Lower leg skin (tissue), 4 donors: ENCODE data around the gene MID1. TPM values are rescaled to one million over a fixed set of nuclear protein-coding genes. Genes with fewer than 3 reads are reported as not detected.
A peak's percentile ranks its signal among the peaks of the same experiment; 100 is the strongest.

Source experiments
- DNase-seq, 2 donors: peaks; one replicate each; pipeline ENCODE4 v3.0.0-alpha.2; 2019; ENCODE audit warnings: low spot score in 2 of 2
- H3K4me3 ChIP-seq: fragments of 200-600 bp; sonication (generic); 2 replicates; pipeline ENCODE4 v1.5.1; 2017; ENCODE audit warnings: mild to moderate bottlenecking, low read depth; ENCODE audit not compliant: poor library complexity, severe bottlenecking
- CTCF ChIP-seq, 3 donors: fragments of 450-650 bp; IDR thresholded peaks; one replicate each; pipeline ENCODE4 v1.5.1; 2016; ENCODE audit warnings: antibody characterized with exemption in 3 of 3, mild to moderate bottlenecking in 3 of 3, moderate library complexity in 2 of 3
- POLR2A ChIP-seq, 2 donors: fragments of 450-650 bp; IDR thresholded peaks; one replicate each; pipeline ENCODE4 v1.6.1; 2016 to 2017; ENCODE audit warnings: antibody characterized with exemption in 2 of 2, mild to moderate bottlenecking in 1 of 2, moderate library complexity in 1 of 2
- WGBS, 2 donors: methylation state at CpG; one replicate each; pipeline ENCODE4 v1.1.5; 2018; 5-methylcytosine and 5-hydroxymethylcytosine counted together
- intact Hi-C: fragments of 100-400 bp; cut with DNase I; formaldehyde crosslinking; loops from one replicate; pipeline ENCODE4 v1.15.0; 2023; ENCODE audit warnings: low total_unique reads
- total RNA-seq, 4 donors: library from RNA; depleted of rRNA; stranded (reverse); fragments of >200 nt; gene quantifications; one replicate each; pipeline ENCODE4 v1.1.0, GENCODE V29; 2016

Gene MID1
- total RNA-seq = 1 to 10 TPM; 2.7 to 7.2 (median 3.9) TPM

GRCh38 chrX:10620121-10620699 lies at the start of gene MID1:
MID1 (minus strand) TSS chrX:10620585; CDS start chrX:10567547, 53,038 bp downstream.
- intact Hi-C loops = no loop called here
- WGBS, 2 donors = 0 to 28% methylated on average over 25 to 46 of the region's 46 CpGs
- TF ChIP-seq CTCF (IDR thresholded peaks at IDR 0.05) = no peak
- no peak for TF ChIP-seq POLR2A (IDR thresholded peaks at IDR 0.05)
- H3K4me3 ChIP-seq = peak within 1 kb of the TSS; percentile 42
- DNase-seq = peak; percentile 40 to 92

DNA sequence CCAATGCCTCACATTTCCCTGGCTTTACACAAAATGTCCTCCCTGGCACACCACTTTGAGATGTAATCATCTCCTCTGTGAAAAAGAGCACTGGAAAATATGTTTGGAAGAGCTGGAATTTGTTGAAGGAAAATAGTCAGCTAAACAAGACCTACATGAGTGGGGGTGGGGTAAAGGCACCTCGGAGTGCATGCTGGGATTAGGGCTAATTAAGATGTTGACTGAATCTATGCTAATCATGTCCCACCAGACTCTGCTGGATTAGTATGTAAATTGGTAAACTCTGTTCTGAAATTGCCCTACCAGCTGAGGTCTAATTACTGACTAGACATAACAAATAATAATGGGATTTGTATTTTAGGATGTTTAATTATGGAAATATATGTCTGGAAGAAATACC lies 46.8 kb upstream of the MID1 start:
- intact Hi-C loops = no loop called here
- DNase-seq = no peak
- TF ChIP-seq CTCF (IDR thresholded peaks at IDR 0.05) = no peak
- TF ChIP-seq POLR2A (IDR thresholded peaks at IDR 0.05) = no peak
- H3K4me3 ChIP-seq = no peak overlapping the region
- whole genome bisulfite sequencing, 2 donors = 62 to 75% methylated on average over 1 of the region's 1 CpG

DNA sequence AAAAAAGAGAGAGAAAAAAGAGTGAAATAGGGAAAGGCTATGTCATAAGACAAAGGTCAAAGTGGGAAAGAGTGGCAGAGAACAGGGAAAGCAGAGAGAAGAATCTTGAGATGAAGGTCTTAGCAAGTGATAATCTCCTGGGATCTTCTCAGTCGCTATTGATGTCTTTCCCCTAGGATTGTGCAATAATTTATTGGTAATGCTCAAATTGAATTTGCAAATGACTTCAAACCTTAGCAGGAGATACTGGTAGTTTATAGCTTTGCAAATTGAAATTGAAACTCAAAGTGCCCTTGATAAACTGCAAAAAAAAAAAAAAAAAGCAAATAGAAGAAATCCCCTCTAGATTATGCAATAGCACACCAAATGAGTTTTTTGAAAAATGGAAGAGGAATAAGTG lies 45.7 kb upstream of the MID1 start:
- TF ChIP-seq CTCF (IDR thresholded peaks at IDR 0.05) (no peak), POLR2A (IDR thresholded peaks at IDR 0.05) (no peak)
- WGBS, 2 donors = 54 to 59% methylated on average over 1 of the region's 1 CpG
- intact Hi-C loops = no loop called here
- no peak overlapping the region for H3K4me3 ChIP-seq
- DNase-seq = no peak

DNA sequence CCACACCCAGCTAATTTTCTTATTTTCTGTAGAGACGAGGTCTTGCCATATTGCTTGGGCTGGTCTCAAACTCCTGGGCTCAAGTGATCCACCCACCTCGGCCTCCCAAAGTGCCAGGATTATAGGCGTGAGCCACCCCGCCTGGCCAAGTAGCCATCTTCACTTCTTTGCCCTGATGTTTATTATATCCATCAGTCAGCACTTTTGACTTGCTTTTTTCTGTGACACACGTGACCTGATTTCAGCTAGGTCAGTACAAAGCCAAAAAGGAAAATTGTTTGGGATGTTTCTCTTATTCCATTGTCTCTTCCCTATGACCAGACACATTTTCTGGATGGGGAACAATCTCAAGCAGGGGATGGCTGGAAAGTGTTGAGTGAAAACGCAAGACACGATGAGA lies 45.3 kb upstream of the MID1 start:
- WGBS, 2 donors = 71 to 79% methylated on average over 7 of the region's 7 CpGs
- TF ChIP-seq CTCF (IDR thresholded peaks at IDR 0.05) (no peak), POLR2A (IDR thresholded peaks at IDR 0.05) (no peak)
- intact Hi-C loops = no loop called here
- no peak for DNase-seq
- no peak overlapping the region for H3K4me3 ChIP-seq

- intact Hi-C loops = no loop called here
- H3K4me3 ChIP-seq = no peak overlapping the region
- WGBS, 2 donors = 47 to 56% methylated on average over 5 to 6 of the region's 6 CpGs
- no peak for DNase-seq
- TF ChIP-seq POLR2A (IDR thresholded peaks at IDR 0.05) (no peak), CTCF (IDR thresholded peaks at IDR 0.05) (no peak)
Observed at GRCh38 chrX:10660171-10660570, 39.8 kb upstream of the MID1 start.

DNA sequence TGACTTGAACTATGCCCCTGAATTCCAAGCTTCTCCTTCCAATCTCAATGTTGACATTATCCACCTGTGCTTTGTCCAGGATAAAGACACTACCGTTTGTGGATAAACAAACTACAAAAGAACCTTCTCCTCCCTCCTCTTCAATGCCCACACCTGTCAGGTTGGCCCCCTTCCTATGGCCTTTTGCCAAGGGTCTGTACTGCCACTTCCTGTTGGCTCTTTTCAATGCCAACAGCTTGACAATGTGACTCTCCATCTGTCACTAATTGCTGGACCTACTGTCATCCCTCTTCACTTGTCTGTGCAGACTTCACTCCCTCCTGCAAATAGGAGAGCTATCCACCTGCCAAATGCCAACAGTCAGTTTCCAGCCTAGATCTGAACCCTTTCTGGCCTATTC lies 35.8 kb upstream of the MID1 start:
- H3K4me3 ChIP-seq = no peak overlapping the region
- no peak for DNase-seq
- 23 to 42% methylated on average over 1 of the region's 1 CpG for WGBS, 2 donors
- TF ChIP-seq POLR2A (IDR thresholded peaks at IDR 0.05) (no peak), CTCF (IDR thresholded peaks at IDR 0.05) (no peak)
- intact Hi-C loops = no loop called here
